Esophagus muscularis mucosa (tissue), 4 donors: ENCODE results near the gene AKAP13. TPM values are rescaled to one million over a fixed set of nuclear protein-coding genes. Genes with fewer than 3 reads are reported as not detected.
A peak's percentile ranks its signal among the peaks of the same experiment; 100 is the strongest.
"Not testable (repeated sequence)": the region's sequence is repeated elsewhere in the genome, so short reads cannot be mapped to it uniquely, and the experiment has no call there.

Experiments
- DNase-seq: peaks from one replicate; pipeline ENCODE4 v3.0.0-alpha.2; 2017; ENCODE audit errors: extremely low spot score
- H3K27ac ChIP-seq, 4 donors: fragments of 200-600 bp; sonication (generic); replicated peaks in 1 of 4; 1 replicate in 3 of 4; 2 replicates in 1 of 4; pipeline ENCODE4 v1.5.1; 2016 to 2019; ENCODE audit warnings: mild to moderate bottlenecking in 1 of 4
- H3K27me3 ChIP-seq, 4 donors: fragments of 200-600 bp; sonication (generic); one replicate each; pipeline versions ENCODE4 v1.5.1 to v1.6.0; 2016 to 2019
- H3K36me3 ChIP-seq, 4 donors: fragments of 200-600 bp; sonication (generic); one replicate each; pipeline ENCODE4 v1.5.1; 2016 to 2019
- H3K4me1 ChIP-seq, 4 donors: fragments of 200-600 bp; sonication (generic); one replicate each; pipeline ENCODE4 v1.5.1; 2016 to 2019
- H3K4me3 ChIP-seq, 4 donors: fragments of 200-600 bp; sonication (generic); 1 replicate in 2 of 4; 2 replicates in 2 of 4; pipeline ENCODE4 v1.5.1; 2016 to 2019; ENCODE audit warnings: mild to moderate bottlenecking in 4 of 4, moderate library complexity in 1 of 4
- H3K9me3 ChIP-seq, 4 donors: fragments of 200-600 bp; sonication (generic); 1 replicate in 3 of 4; 2 replicates in 1 of 4; pipeline ENCODE4 v1.5.1; 2016 to 2019
- EP300 ChIP-seq: sonication (generic); formaldehyde crosslinking; IDR thresholded peaks from one replicate; pipeline ENCODE4 v1.6.1; 2017; ENCODE audit warnings: antibody characterized with exemption
- POLR2A ChIP-seq: fragments of 450-650 bp; IDR thresholded peaks from one replicate; pipeline ENCODE4 v1.6.1; 2017; ENCODE audit warnings: antibody characterized with exemption, moderate library complexity, mild to moderate bottlenecking, low read depth
- POLR2AphosphoS5 ChIP-seq, 2 donors: sonication (generic); formaldehyde crosslinking; IDR thresholded peaks; one replicate each; pipeline ENCODE4 v1.6.1; 2017; ENCODE audit warnings: antibody characterized with exemption in 2 of 2
- WGBS: methylation state at CpG from one replicate; pipeline ENCODE4 v1.1.5; 2018; 5-methylcytosine and 5-hydroxymethylcytosine counted together
- intact Hi-C: fragments of 100-400 bp; cut with DNase I; formaldehyde crosslinking; loops from one replicate; pipeline ENCODE4 v1.15.1; 2023
- total RNA-seq, 4 donors: library from RNA; depleted of rRNA; stranded (reverse); fragments of >200 nt; gene quantifications; one replicate each; pipeline versions ENCODE4 v1.1.0 to v1.2.1, GENCODE V29; 2016
- TF ChIP-seq, protein P1 (sequence below), 3 experiments: fragments of 200-600 bp in 2 of 3; fragments of 450-650 bp in 1 of 3; sonication (generic) in 2 of 3; IDR thresholded peaks; one replicate each; pipeline ENCODE4 v1.5.1; 2017 to 2019; ENCODE audit warnings: antibody characterized with exemption in 3 of 3, mild to moderate bottlenecking in 2 of 3, moderate library complexity in 1 of 3

The AKAP13 gene
- total RNA-seq, 4 donors from 2014 or later = 232 to 323 (median 284) TPM

DNA sequence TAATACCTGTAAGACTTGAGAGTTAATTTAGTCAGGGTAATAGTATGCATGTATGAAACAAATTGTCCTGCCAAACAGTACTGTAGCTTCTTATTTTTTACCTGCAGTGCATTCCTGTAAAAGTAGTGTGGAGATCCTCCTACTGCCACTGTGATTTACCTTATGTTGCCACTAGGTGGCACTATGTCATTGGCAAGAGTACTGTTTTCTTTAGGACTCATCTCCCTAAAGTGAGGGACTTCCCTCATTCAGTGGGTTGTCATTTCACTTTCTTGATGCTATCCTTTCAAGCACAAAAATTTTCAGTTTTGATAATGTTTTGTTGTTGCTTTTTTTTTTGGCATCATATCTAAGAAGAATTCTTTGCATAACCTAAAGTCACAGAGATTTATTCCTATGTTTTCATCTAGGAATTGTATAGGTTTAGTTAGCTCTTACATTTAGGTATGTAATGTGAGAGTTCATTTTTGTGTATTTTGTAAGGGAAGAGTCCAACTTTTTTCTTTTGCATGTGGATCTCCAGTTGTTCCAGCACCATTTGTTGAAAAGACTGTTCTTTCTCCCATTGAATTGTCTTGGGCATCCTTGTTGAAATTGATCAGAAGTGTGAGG is 105.7 kb downstream of the AKAP13 start:
- Histone ChIP-seq H3K27ac (peak overlapping the region in 3 of 4 donors; percentile 36 to 68 (median 63)), H3K4me1 (peaks cover 33 to 97% (median 84%) of the 10 kb centered on the region in 4 donors), H3K4me3 (no peak overlapping the region), H3K27me3 (no peaks in the 10 kb centered on the region), H3K36me3 (peaks cover 0 to 4% (median 0%) of the 10 kb centered on the region in 4 donors), H3K9me3 (no peaks in the 10 kb centered on the region)
- intact Hi-C loops = loop anchor here (10.0 kb wide), 3 partner anchors 99 to 239 kb away; no protein-coding TSS in a partner anchor
- DNase-seq = no peak
- TF ChIP-seq POLR2AphosphoS5 (IDR thresholded peaks at IDR 0.05) = peak in 1 of 2 donors; percentile 47
- TF ChIP-seq POLR2A = no peak
- TF ChIP-seq, protein P1, sequence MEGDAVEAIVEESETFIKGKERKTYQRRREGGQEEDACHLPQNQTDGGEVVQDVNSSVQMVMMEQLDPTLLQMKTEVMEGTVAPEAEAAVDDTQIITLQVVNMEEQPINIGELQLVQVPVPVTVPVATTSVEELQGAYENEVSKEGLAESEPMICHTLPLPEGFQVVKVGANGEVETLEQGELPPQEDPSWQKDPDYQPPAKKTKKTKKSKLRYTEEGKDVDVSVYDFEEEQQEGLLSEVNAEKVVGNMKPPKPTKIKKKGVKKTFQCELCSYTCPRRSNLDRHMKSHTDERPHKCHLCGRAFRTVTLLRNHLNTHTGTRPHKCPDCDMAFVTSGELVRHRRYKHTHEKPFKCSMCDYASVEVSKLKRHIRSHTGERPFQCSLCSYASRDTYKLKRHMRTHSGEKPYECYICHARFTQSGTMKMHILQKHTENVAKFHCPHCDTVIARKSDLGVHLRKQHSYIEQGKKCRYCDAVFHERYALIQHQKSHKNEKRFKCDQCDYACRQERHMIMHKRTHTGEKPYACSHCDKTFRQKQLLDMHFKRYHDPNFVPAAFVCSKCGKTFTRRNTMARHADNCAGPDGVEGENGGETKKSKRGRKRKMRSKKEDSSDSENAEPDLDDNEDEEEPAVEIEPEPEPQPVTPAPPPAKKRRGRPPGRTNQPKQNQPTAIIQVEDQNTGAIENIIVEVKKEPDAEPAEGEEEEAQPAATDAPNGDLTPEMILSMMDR (IDR thresholded peaks at IDR 0.05) = peak; percentile 56 to 93 (median 83)
- TF ChIP-seq EP300 = no peak

DNA sequence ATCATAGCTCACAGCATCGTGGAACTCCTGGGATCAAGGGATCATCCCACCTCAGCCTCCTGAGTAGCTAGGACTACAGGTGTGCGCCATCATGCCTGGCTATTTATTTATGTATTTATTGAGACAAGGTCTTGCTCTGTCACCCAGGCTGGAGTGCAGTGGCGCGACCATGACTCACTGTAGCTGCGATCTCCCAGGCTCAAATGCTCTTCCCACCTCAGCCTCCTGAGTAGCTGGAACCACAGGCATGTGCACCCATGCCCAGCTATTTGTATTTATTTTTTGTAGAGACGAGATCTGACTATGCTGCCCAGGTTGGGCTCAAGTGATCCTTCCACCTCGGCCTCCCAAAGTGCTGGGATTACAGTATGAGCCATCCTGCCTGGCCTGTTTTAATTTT is 107.4 kb downstream of the AKAP13 start:
- not testable (repeated sequence) for H3K36me3 ChIP-seq, DNase-seq, H3K4me3 ChIP-seq, H3K9me3 ChIP-seq, H3K27me3 ChIP-seq
- intact Hi-C loops = loop anchor here (10.0 kb wide), 3 partner anchors 97 to 237 kb away; no protein-coding TSS in a partner anchor
- 91% methylated on average over 7 of the region's 7 CpGs for WGBS
- Histone ChIP-seq H3K27ac (peak overlapping the region in 2 of 4 donors; percentile 1 to 49), H3K4me1 (peaks cover 24 to 81% (median 70%) of the 10 kb centered on the region in 4 donors)

DNA sequence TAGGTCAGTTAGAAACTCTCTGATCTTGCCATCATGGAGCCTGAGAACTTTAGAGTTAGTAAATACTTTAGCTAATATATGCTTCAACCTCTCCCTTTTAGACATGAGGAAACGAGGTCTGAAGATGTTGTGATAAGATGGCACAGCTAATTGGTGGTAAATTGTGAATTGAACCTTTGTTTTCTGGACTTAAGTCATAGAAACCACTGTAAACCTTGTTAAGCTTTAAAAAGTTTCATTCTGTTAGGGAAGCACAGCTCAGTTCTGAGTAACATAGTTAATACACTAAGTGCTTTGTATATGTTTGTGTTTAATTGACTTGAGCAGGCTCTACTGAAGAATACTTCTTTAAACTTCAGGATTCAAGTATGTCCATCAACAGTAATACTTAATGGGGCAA is 108.6 kb downstream of the AKAP13 start:
- 58% methylated on average over 1 of the region's 1 CpG for WGBS
- Histone ChIP-seq H3K4me3 (no peak overlapping the region), H3K4me1 (peaks cover 29 to 78% (median 70%) of the 10 kb centered on the region in 4 donors), H3K27ac (peak overlapping the region in 3 of 4 donors; percentile 20 to 49 (median 27)), H3K9me3 (no peaks in the 10 kb centered on the region), H3K36me3 (peaks cover 0 to 4% (median 0%) of the 10 kb centered on the region in 4 donors), H3K27me3 (no peaks in the 10 kb centered on the region)
- TF ChIP-seq POLR2AphosphoS5 (IDR thresholded peaks at IDR 0.05) = no peak
- TF ChIP-seq EP300 = no peak
- DNase-seq = no peak
- intact Hi-C loops = loop anchor here (10.0 kb wide), 3 partner anchors 96 to 236 kb away; no protein-coding TSS in a partner anchor

- intact Hi-C loops = loop anchor here (10.0 kb wide), 3 partner anchors 95 to 235 kb away; no protein-coding TSS in a partner anchor
- WGBS = 73% methylated on average over 3 of the region's 3 CpGs
- Histone ChIP-seq H3K4me1 (peaks cover 38 to 78% (median 70%) of the 10 kb centered on the region in 4 donors), H3K36me3 (peaks cover 0 to 4% (median 0%) of the 10 kb centered on the region in 4 donors), H3K27ac (peak overlapping the region in 1 of 4 donors; percentile 49), H3K9me3 (no peaks in the 10 kb centered on the region), H3K4me3 (no peak overlapping the region), H3K27me3 (no peaks in the 10 kb centered on the region)
- DNase-seq = no peak
- TF ChIP-seq EP300 (no peak), POLR2AphosphoS5 (IDR thresholded peaks at IDR 0.05) (no peak), POLR2A (no peak)
- TF ChIP-seq, protein P1 (IDR thresholded peaks at IDR 0.05) = no peak
These were observed 109.5 kb downstream of the AKAP13 start for GRCh38 chr15:85489773-85490493.

DNA sequence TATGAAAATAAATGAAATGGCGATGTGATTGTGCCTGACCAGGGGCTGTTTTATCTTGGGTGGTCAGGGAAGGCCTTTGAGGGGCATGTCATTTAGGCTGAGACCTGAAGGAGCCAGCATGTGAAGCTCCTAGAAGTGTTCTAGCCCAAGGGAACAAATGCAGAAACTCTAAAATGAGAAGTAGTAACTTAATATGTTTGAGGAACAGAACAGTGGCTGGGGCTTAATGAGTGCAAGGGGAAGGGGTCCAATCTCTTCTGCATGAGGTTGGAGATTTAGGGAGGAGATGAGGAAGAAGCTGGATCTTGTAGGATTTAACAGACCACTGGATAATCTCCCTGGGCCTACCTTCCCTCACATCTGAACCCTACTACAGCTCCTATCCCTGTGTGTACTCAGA is 110.5 kb downstream of the AKAP13 start:
- TF ChIP-seq EP300 (no peak), POLR2A (no peak), POLR2AphosphoS5 (IDR thresholded peaks at IDR 0.05) (no peak)
- TF ChIP-seq, protein P1 (IDR thresholded peaks at IDR 0.05) = no peak
- H3K9me3 ChIP-seq = no peaks in the 10 kb centered on the region
- H3K27me3 ChIP-seq = no peaks in the 10 kb centered on the region
- 96% methylated on average over 1 of the region's 1 CpG for WGBS
- H3K36me3 ChIP-seq = peaks cover 0 to 4% (median 0%) of the 10 kb centered on the region in 4 donors
- peak overlapping the region in 2 of 4 donors; percentile 2 to 23 for H3K27ac ChIP-seq
- no peak overlapping the region for H3K4me3 ChIP-seq
- DNase-seq = no peak
- peaks cover 43 to 78% (median 71%) of the 10 kb centered on the region in 4 donors for H3K4me1 ChIP-seq
- intact Hi-C loops = no loop called here
